Measurements from ENCODE around the gene CCDC78.

- TF ChIP-seq EZH2 (IDR thresholded peaks at IDR 0.05; ENCODE audit: low read length), result no peak
- no peak for TF ChIP-seq CTCF (optimal IDR thresholded peaks at IDR 0.05 in 1 of 3, IDR thresholded peaks at IDR 0.05 in 1 of 3, conservative IDR thresholded peaks at IDR 0.05 in 1 of 3; ENCODE audit: extremely low read depth in 1 of 3, insufficient read depth in 2 of 3, low read length in 3 of 3)
Measured at GRCh38 chr16:705431-706188, 20.6 kb downstream of the CCDC78 start, which contains the start of gene FBXL16.
